PC-9 (cell line): ENCODE data around the gene POFUT2.

Experiments
- CTCF ChIP-seq: fragments of 200-600 bp; sonication (generic); conservative IDR thresholded peaks from 2 replicates; pipeline ENCODE4 v1.6.1; 2017; ENCODE audit warnings: mixed run types, antibody characterized with exemption, mild to moderate bottlenecking, moderate library complexity
- EZH2 ChIP-seq: fragments of 200-600 bp; sonication (generic); IDR thresholded peaks from 2 replicates; pipeline ENCODE4 v1.8.0; 2017; ENCODE audit warnings: antibody characterized with exemption, low read depth

GRCh38 chr21:45302082-45303061 lies 14.7 kb upstream of the POFUT2 start:
- TF ChIP-seq CTCF (no peak), EZH2 (no peak)
